ENCODE results near the gene PLCL2.

DNA sequence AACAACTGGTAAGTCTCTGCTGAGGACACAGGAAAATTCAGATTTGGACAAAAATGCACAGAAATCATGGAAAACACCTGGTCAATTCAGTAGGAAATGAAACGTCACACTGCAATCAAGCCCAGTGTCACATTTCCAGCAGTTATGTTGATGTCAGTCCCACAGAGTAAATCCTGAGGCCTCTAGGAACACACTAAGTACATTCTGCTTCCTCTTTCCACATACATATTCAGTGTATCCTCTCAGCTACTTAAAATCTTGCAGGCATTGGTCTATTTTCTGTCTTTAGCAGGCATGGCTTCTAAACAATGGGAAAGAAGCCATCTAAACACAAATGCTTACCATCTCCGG lies 207.8 kb downstream of the PLCL2 start:
- TF ChIP-seq ZNF274 (IDR thresholded peaks at IDR 0.05; ENCODE audit: low read depth, low read length), result no peak
- no peak for TF ChIP-seq YY1 (IDR thresholded peaks at IDR 0.05; ENCODE audit: insufficient read depth, insufficient read length)
